NCI-H187 (cell line): ENCODE data around the gene OTC.

ENCODE experiments used
- DNase-seq, 2 experiments: peaks; one replicate each; lab custom pipeline; 2025; lab: John Stamatoyannopoulos, UW

The OTC gene

GRCh38 chrX:38468563-38469157, 116.3 kb downstream of the OTC start:
- no peak for DNase-seq
